Stomach (tissue), 9 donors: ENCODE measurements around the gene WASL. TPM values are rescaled to one million over a fixed set of nuclear protein-coding genes. Genes with fewer than 3 reads are reported as not detected.
A peak's percentile ranks its signal among the peaks of the same experiment; 100 is the strongest.

Experiments
- DNase-seq, 2 donors: peaks; one replicate each; pipeline versions ENCODE4 v3.0.0 to v3.0.0-alpha.2; 2013 to 2019
- H3K27ac ChIP-seq, 5 donors: fragments of 200-600 bp in 4 of 5; sonication (generic) in 4 of 5; one replicate each; pipeline ENCODE4 v1.5.1; 2013 to 2019; ENCODE audit warnings: mild to moderate bottlenecking in 1 of 5, moderate library complexity in 1 of 5
- H3K27me3 ChIP-seq, 3 donors: fragments of 200-600 bp; sonication (generic); one replicate each; pipeline ENCODE4 v1.5.1; 2017 to 2019; ENCODE audit warnings: mixed run types in 1 of 3
- H3K36me3 ChIP-seq, 4 donors: fragments of 200-600 bp; sonication (generic); 1 replicate in 3 of 4; 2 replicates in 1 of 4; pipeline ENCODE4 v1.5.1; 2016 to 2019
- H3K4me1 ChIP-seq, 4 donors: fragments of 200-600 bp; sonication (generic); one replicate each; pipeline ENCODE4 v1.5.1; 2016 to 2019
- H3K4me3 ChIP-seq, 4 donors: fragments of 200-600 bp; sonication (generic) in 3 of 4; one replicate each; pipeline ENCODE4 v1.5.1; 2016 to 2019; ENCODE audit warnings: mild to moderate bottlenecking in 1 of 4
- H3K9me3 ChIP-seq, 4 donors: fragments of 200-600 bp; sonication (generic); one replicate each; pipeline ENCODE4 v1.5.1; 2016 to 2019
- CTCF ChIP-seq, 7 experiments: fragments of 450-650 bp in 4 of 7; fragments of 200-600 bp in 3 of 7; sonication (generic) in 3 of 7; IDR thresholded peaks; one replicate each; pipeline ENCODE4 v1.5.1; 2016 to 2019; ENCODE audit warnings: antibody characterized with exemption in 7 of 7, control low read depth in 2 of 7, mild to moderate bottlenecking in 1 of 7
- EP300 ChIP-seq: sonication (generic); formaldehyde crosslinking; IDR thresholded peaks from one replicate; pipeline ENCODE4 v1.6.1; 2017; ENCODE audit warnings: antibody characterized with exemption
- POLR2A ChIP-seq, 4 donors: fragments of 450-650 bp; IDR thresholded peaks; one replicate each; pipeline ENCODE4 v1.6.1; 2016; ENCODE audit warnings: antibody characterized with exemption in 4 of 4, control low read depth in 2 of 4, mild to moderate bottlenecking in 1 of 4, moderate library complexity in 1 of 4
- POLR2AphosphoS5 ChIP-seq, 3 donors: sonication (generic); formaldehyde crosslinking; IDR thresholded peaks; one replicate each; pipeline ENCODE4 v1.6.1; 2016; ENCODE audit warnings: antibody characterized with exemption in 3 of 3
- WGBS, 5 donors: extraction: QIAGEN DNeasy Blood & Tissue Kit in 3 of 5; methylation state at CpG; one replicate each; pipeline versions ENCODE4 v1.1.5 to v1.1.7; 2013 to 2018; 5-methylcytosine and 5-hydroxymethylcytosine counted together
- intact Hi-C: fragments of 100-400 bp; cut with DNase I; formaldehyde crosslinking; loops from one replicate; pipeline ENCODE4 v1.15.1; 2023; ENCODE audit warnings: low total_unique reads
- polyA plus RNA-seq, 3 donors: library from polyadenylated mRNA; stranded (reverse); fragments of 200-250 nt; gene quantifications; one replicate each; pipeline ENCODE4 v1.2.3, GENCODE V29; 2013
- total RNA-seq, 5 donors: library from RNA; depleted of rRNA; stranded (reverse); fragments of >200 nt; gene quantifications; one replicate each; pipeline versions ENCODE4 v1.1.0 to v1.2.3, GENCODE V29; 2014 to 2016
- donor health status: healthy with polysubstance abuse.
- donor health status: Bipolar disorder and iron deficiency.
- donor health status: healthy.

The WASL gene
- total and polyA plus RNA-seq, 8 donors = 9.0 to 56.7 (median 21.7) TPM

- Histone ChIP-seq H3K4me3 (no peak overlapping the region), H3K9me3 (no peaks in the 10 kb centered on the region), H3K36me3 (no peaks in the 10 kb centered on the region), H3K27me3 (no peaks in the 10 kb centered on the region), H3K27ac (no peak overlapping the region), H3K4me1 (peaks cover 3 to 27% (median 15%) of the 10 kb centered on the region in 4 donors)
- WGBS, 5 donors = 76 to 87% (median 83%) methylated on average over 1 of the region's 1 CpG
- DNase-seq = no peak
- TF ChIP-seq EP300 (no peak), POLR2AphosphoS5 (IDR thresholded peaks at IDR 0.05) (no peak), POLR2A (IDR thresholded peaks at IDR 0.05) (no peak), CTCF (IDR thresholded peaks at IDR 0.05) (no peak)
- intact Hi-C loops = no loop called here
Measured at GRCh38 chr7:123755338-123755737, 6.5 kb upstream of the WASL start.

GRCh38 chr7:123754271-123754871 lies 5.6 kb upstream of the WASL start:
- Histone ChIP-seq H3K4me1 (peaks cover 10 to 35% (median 23%) of the 10 kb centered on the region in 4 donors), H3K27me3 (no peaks in the 10 kb centered on the region), H3K9me3 (no peaks in the 10 kb centered on the region), H3K27ac (no peak overlapping the region), H3K36me3 (no peaks in the 10 kb centered on the region), H3K4me3 (no peak overlapping the region)
- TF ChIP-seq CTCF (IDR thresholded peaks at IDR 0.05) (no peak), EP300 (no peak), POLR2A (IDR thresholded peaks at IDR 0.05) (no peak), POLR2AphosphoS5 (IDR thresholded peaks at IDR 0.05) (no peak)
- WGBS, 5 donors = 76 to 89% (median 79%) methylated on average over 3 of the region's 3 CpGs
- intact Hi-C loops = no loop called here
- DNase-seq = no peak

- Histone ChIP-seq H3K36me3 (no peaks in the 10 kb centered on the region), H3K9me3 (no peaks in the 10 kb centered on the region), H3K4me1 (peaks cover 10 to 38% (median 24%) of the 10 kb centered on the region in 4 donors), H3K27me3 (no peaks in the 10 kb centered on the region), H3K4me3 (no peak overlapping the region), H3K27ac (no peak overlapping the region)
- TF ChIP-seq EP300 (no peak), POLR2A (IDR thresholded peaks at IDR 0.05) (no peak), CTCF (IDR thresholded peaks at IDR 0.05) (no peak)
- WGBS, 5 donors = 72 to 90% (median 78%) methylated on average over 3 of the region's 3 CpGs
- intact Hi-C loops = no loop called here
- DNase-seq = no peak
Measured at GRCh38 chr7:123752534-123752933, 3.7 kb upstream of the WASL start.

GRCh38 chr7:123751821-123752220 lies 3.0 kb upstream of the WASL start:
- no peaks in the 10 kb centered on the region for H3K27me3 ChIP-seq
- no peaks in the 10 kb centered on the region for H3K9me3 ChIP-seq
- 28 to 57% (median 46%) methylated on average over 1 of the region's 1 CpG for WGBS, 5 donors
- peak in 1 of 2 donors; percentile 12 for DNase-seq
- intact Hi-C loops = no loop called here
- peaks cover 12 to 45% (median 29%) of the 10 kb centered on the region in 4 donors for H3K4me1 ChIP-seq
- H3K27ac ChIP-seq = peak overlapping the region in 1 of 5 donors; percentile 21
- H3K36me3 ChIP-seq = no peaks in the 10 kb centered on the region
- H3K4me3 ChIP-seq = no peak overlapping the region
- no peak for TF ChIP-seq POLR2A (IDR thresholded peaks at IDR 0.05)
- TF ChIP-seq EP300 = no peak
- TF ChIP-seq POLR2AphosphoS5 (IDR thresholded peaks at IDR 0.05) = no peak
- no peak for TF ChIP-seq CTCF (IDR thresholded peaks at IDR 0.05)
